Activated CD4-positive, alpha-beta T cell treated with anti-CD3 and anti-CD28 coated beads, Interleukin-2, amount 50 U/mL, for 48 hours (primary cell): ENCODE measurements around the gene NSL1.

ENCODE experiments used
- DNase-seq, 2 experiments: peaks; one replicate each; pipeline ENCODE4 v3.0.0-alpha.2; 2020

The NSL1 gene

GRCh38 chr1:212684076-212684475, 107.5 kb downstream of the NSL1 start:
- DNase-seq, result no peak

GRCh38 chr1:212683357-212683722, 108.2 kb downstream of the NSL1 start:
- peak; percentile 65 to 78 for DNase-seq

DNA sequence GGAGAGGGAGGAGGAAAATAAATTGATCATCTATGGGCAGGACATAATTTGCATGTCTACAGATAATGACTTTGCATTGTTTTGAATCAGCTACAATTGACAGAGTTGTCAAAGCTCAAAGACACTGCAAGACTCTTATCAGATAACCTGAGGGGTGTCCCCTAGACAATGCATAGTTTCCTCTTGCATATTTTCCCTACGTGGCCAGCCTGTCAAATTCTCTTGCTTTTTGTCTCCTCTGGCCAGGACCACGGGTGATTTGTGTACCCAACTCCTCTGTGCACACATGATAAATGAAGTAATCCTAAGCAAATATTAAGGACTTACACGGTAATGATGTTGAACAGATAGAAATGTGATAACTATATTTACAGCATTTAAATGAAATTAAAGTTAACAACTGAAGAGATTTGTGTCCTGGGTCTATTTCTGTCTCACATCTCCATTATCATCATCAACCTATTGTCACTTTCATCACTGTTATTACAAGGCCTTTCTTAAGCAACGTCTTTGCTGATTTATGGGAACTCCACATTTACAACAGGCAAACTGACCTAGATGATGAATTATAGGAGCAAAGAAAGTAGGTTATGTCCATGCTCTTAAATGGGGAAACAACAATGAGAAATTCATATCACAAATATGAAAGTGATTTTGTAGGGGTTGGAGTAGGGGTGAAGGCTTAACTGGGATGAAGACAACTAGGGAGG, 110.7 kb downstream of the NSL1 start:
- no peak for DNase-seq

- peak in 1 of 2 experiments; percentile 58 for DNase-seq
Observed at GRCh38 chr1:212678456-212679410, 112.8 kb downstream of the NSL1 start.

GRCh38 chr1:212677573-212677972, 114.0 kb downstream of the NSL1 start:
- DNase-seq, result no peak

DNA sequence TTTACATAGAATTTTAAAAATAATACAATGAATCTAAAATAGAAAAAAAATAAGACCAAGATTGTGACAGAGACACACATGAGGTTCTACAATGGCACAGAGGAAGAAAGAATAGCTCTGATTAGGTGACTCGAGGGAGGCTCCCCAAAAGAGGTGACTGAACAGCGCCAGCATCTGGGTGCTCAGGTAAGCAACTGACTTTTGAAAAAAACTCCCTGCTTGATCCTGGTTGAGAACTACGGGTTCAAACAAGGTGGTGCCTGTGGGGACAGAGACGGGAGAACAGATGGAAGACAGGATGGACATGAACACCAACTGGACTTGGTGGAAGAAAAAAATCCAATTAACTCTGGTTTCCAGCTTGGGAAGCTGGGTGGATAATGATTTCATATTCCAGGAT, 114.4 kb downstream of the NSL1 start:
- DNase-seq, result no peak
